ENCODE data around the gene FNBP1L.

GRCh38 chr1:93601686-93602085 lies 153.8 kb downstream of the FNBP1L start:
- TF ChIP-seq CTCF (IDR thresholded peaks at IDR 0.05) (no peak), POLR2A (IDR thresholded peaks at IDR 0.05) (no peak), POLR2AphosphoS5 (IDR thresholded peaks at IDR 0.05) (no peak), EP300 (IDR thresholded peaks at IDR 0.05) (no peak)
